Gastroesophageal sphincter (tissue), 3 donors: ENCODE results near the gene LRRC45.

Experiments used
- CTCF ChIP-seq, 4 experiments: fragments of 200-600 bp in 2 of 4; fragments of 450-650 bp in 2 of 4; sonication (generic) in 1 of 4; IDR thresholded peaks; one replicate each; pipeline ENCODE4 v1.5.1; 2017 to 2019; ENCODE audit warnings: antibody characterized with exemption in 4 of 4, mild to moderate bottlenecking in 2 of 4, moderate library complexity in 2 of 4
- EP300 ChIP-seq: sonication (generic); formaldehyde crosslinking; IDR thresholded peaks from one replicate; pipeline ENCODE4 v1.6.1; 2017; ENCODE audit warnings: antibody characterized with exemption, mild to moderate bottlenecking
- POLR2A ChIP-seq, 2 donors: fragments of 450-650 bp; IDR thresholded peaks; one replicate each; pipeline ENCODE4 v1.6.1; 2017; ENCODE audit warnings: antibody characterized with exemption in 2 of 2, mild to moderate bottlenecking in 2 of 2, moderate library complexity in 1 of 2
- POLR2AphosphoS5 ChIP-seq: sonication (generic); formaldehyde crosslinking; IDR thresholded peaks from one replicate; pipeline ENCODE4 v1.6.1; 2017; ENCODE audit warnings: antibody characterized with exemption

- TF ChIP-seq CTCF (IDR thresholded peaks at IDR 0.05) (no peak), EP300 (no peak), POLR2A (IDR thresholded peaks at IDR 0.05) (no peak), POLR2AphosphoS5 (no peak)
Observed at GRCh38 chr17:81983011-81983638, 40.0 kb upstream of the LRRC45 start.
